Activated T-helper 9 cell treated with anti-CD3 and anti-CD28 coated beads, Interleukin-2, amount 50 U/mL, for 16 hours (primary cell): ENCODE measurements around the gene CST2.
"Not testable (repeated sequence)": the region's sequence is repeated elsewhere in the genome, so short reads cannot be mapped to it uniquely, and the experiment has no call there.

Experiments
- DNase-seq: peaks from one replicate; pipeline ENCODE4 v3.0.0-alpha.2; 2020; ENCODE audit warnings: low read depth

The CST2 gene

DNA sequence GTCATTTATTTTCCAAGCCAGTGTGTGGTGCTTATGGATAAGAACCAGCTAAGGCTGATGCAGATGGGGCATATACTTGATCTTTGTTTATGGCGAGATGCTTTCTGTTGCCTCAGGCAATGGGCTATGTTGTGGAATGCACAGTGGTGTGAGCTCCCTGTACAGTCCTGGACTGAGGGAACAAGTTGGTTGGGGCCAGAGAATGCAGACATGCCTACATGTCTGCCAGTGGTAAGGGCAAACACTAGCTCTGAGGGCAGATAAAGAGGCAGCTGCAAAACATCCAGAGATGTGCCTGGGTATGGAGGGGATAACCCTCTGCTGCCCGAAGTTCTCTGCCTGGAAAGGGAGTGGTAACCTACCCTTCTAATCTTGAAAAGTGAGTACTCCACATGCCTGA, 16.2 kb downstream of the CST2 start:
- DNase-seq: not testable (repeated sequence)

DNA sequence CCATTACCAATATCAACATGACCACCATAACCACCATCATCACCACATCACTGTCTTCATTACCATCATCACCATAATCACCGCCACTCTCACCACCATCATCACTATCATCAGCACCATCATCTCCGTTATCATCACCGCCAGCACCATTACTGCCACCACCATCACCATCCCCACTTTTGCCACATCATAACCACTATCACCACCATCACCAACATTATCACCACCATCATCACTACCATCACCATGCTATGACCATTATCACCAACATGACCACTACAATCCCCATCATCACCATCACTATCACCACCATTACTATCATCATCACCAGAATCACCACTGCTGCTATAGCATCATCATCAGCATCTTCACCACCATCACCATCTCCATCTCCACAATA, 25.7 kb downstream of the CST2 start:
- DNase-seq: no peak

GRCh38 chr20:23799216-23799847, 27.2 kb downstream of the CST2 start:
- DNase-seq: not testable (repeated sequence)

DNA sequence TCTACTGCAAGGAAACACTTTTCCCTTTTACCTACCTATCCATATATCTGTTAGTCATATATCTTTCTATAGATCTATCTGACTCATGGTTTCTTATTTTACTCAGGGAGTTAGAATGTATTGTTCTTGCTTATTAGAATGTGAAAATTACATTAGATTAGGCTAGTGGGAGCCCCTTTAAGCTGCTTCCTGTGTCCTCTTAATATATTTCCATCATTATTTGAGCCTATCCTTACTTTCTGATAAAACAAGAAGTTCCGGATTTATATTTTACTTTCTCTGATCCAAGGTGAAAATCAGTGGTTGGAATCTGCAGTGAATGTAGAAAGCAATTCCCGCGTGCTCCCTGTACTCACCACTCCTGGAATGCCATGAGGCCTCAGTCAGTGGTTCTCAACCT, 31.0 kb downstream of the CST2 start:
- DNase-seq: no peak

GRCh38 chr20:23794841-23795240, 31.7 kb downstream of the CST2 start:
- no peak for DNase-seq

DNA sequence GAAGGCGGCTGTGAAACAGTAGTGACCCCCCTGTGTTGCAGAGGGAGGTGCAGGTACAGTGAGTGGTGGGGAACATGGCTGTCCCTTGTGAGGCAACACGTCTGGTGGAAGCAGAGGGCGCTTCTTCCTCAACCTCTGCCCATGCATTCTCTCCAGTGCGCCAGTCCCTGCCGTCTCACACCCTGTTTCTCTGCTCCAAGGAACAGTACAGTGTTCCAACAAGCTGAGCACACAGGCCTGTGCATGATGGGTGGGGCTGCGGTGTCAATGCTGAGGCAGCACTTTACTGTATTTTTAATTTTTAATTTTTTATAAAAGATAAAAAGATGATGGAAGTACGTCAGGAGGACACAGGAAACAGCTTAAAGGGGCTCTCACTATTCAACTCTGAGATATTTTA, 32.5 kb downstream of the CST2 start:
- DNase-seq: no peak

- no peak for DNase-seq
Observed at GRCh38 chr20:23783447-23783846, 43.1 kb downstream of the CST2 start.

- DNase-seq: no peak
Observed at GRCh38 chr20:23782366-23782983, 44.1 kb downstream of the CST2 start.

DNA sequence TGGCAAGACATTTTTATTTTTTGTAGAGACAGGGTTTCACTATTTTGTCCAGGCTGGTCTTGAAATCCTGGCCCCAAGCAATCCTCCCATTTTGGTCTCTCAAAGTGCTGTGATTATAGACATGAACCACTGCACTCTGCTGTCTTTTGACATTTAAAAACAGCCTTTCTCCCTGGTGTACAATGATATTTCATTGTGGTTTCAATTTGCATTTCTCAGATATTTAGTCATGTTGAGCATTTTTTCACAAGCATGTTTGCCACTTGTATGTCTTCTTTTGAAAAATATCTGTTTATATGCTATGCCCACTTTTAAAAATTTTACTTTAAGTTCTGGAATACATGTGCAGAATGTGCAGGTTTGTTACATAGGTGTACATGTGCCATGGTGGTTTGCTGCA, 47.9 kb downstream of the CST2 start:
- DNase-seq: not testable (repeated sequence)

DNA sequence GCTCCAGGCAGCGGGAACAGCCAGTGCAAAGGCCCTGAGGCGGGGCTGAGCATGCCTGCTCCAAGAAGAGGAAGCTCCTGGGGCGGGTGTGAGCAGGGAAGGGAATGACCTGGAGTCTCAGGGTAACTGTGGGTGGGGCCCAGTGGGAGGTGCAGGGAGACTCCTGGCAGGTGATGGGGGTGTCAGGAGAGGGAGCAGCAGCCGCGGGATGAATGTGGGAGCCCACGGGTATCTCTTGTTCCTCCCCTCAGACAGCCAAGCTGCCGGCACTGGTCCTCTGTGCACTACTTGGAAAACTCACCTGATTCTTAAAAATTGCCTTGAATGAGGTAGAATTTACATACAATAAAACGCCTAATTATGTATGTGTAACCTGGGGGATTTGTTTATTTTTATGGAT, 49.1 kb downstream of the CST2 start:
- not testable (repeated sequence) for DNase-seq

DNA sequence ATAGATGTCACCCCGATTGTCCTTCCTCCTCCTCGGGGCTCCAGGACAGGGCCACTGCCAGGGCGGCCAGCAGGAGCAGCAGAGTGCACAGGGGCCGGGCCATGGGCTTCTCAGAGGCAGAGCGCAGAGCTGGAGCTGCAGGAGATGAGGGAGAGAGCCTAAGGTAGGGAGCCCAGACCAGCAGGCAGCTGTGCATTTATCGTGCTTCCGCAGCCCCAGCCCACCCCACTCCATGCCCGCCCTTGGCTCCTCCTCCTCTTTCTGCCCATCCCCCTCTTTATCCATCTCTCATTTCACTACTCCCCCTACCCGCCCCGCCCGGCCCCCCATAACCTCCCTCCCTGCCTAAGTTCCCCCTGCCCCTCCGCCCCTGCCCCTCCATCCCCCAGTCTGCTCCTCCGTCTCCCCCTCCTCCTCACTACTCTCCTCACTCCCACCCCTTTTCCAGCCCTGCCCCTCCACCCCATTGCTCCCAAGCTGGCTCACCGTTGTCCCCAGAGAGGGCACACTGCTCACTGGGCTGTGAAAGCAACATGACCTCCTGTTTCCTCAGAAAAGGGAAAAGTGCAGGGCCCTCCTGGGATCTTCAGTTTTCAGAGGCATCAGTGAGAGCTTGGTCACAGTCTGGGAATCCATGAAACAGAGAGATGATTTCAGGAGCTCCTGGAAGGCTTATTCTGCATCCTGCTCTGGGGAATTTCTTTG, 50.3 kb downstream of the CST2 start:
- DNase-seq: no peak

DNA sequence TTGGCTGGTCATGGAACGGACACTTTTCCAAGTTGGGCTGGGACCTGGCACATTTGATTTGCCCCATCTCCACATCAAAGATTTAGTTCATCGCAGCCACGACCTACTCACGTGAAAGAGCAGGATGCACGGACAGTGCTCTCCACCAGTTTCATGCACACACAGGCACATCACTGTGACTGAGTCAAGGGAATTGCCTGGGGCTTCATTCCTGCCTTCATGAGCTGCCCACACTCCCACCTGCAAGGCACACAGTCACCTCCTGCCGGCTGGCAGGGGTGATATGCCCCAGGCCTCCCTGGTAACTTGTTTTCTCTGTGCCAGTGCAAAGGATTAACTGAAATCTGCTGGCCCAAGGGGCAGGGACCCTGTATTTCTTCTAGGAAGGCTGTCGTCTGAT, 52.4 kb downstream of the CST2 start:
- DNase-seq: no peak
